KOPT-K1 (cell line): ENCODE results near the gene FAM72D.
"Not testable (repeated sequence)": the region's sequence is repeated elsewhere in the genome, so short reads cannot be mapped to it uniquely, and the experiment has no call there.

Experiments
- H3K27ac ChIP-seq: fragments of 200-600 bp; sonication (generic); 2 replicates; pipeline ENCODE4 v1.5.1; 2016; ENCODE audit warnings: antibody characterized with exemption, mild to moderate bottlenecking, low read depth, low read length; ENCODE audit not compliant: poor library complexity, severe bottlenecking
- H3K36me3 ChIP-seq: fragments of 200-600 bp; sonication (generic); 2 replicates; pipeline ENCODE4 v1.5.1; 2017; ENCODE audit warnings: antibody characterized with exemption, mild to moderate bottlenecking, low read length, moderate library complexity; ENCODE audit not compliant: insufficient read depth
- H3K9me3 ChIP-seq: fragments of 200-600 bp; sonication (generic); 2 replicates; pipeline ENCODE4 v1.5.1; 2017; ENCODE audit warnings: antibody characterized with exemption, low read length, mild to moderate bottlenecking; ENCODE audit not compliant: insufficient read depth, poor library complexity, severe bottlenecking

FAM72D gene

GRCh38 chr1:145077872-145078786, 17.6 kb upstream of the FAM72D start:
- H3K36me3 ChIP-seq, H3K27ac ChIP-seq, H3K9me3 ChIP-seq: not testable (repeated sequence)

GRCh38 chr1:145078787-145079370, 16.9 kb upstream of the FAM72D start:
- not testable (repeated sequence) for H3K27ac ChIP-seq, H3K36me3 ChIP-seq, H3K9me3 ChIP-seq

GRCh38 chr1:145079737-145080136, 16.0 kb upstream of the FAM72D start:
- not testable (repeated sequence) for H3K27ac ChIP-seq, H3K36me3 ChIP-seq, H3K9me3 ChIP-seq

- H3K27ac ChIP-seq, H3K36me3 ChIP-seq, H3K9me3 ChIP-seq: not testable (repeated sequence)
Observed at GRCh38 chr1:145080193-145080592, 15.6 kb upstream of the FAM72D start.

- not testable (repeated sequence) for H3K9me3 ChIP-seq, H3K27ac ChIP-seq, H3K36me3 ChIP-seq
Observed at GRCh38 chr1:145082483-145083255, 13.1 kb upstream of the FAM72D start.

- not testable (repeated sequence) for H3K27ac ChIP-seq, H3K9me3 ChIP-seq, H3K36me3 ChIP-seq
Observed at GRCh38 chr1:145093517-145094149, 2.1 kb upstream of the FAM72D start.

- not testable (repeated sequence) for H3K36me3 ChIP-seq, H3K9me3 ChIP-seq, H3K27ac ChIP-seq
Observed at GRCh38 chr1:145094655-145095211, 1.0 kb upstream of the FAM72D start.

- H3K9me3 ChIP-seq, H3K36me3 ChIP-seq, H3K27ac ChIP-seq: not testable (repeated sequence)
Observed at GRCh38 chr1:145101725-145102124, 6.0 kb downstream of the FAM72D start.

- H3K9me3 ChIP-seq, H3K36me3 ChIP-seq, H3K27ac ChIP-seq: not testable (repeated sequence)
Observed at GRCh38 chr1:145103294-145103693, 7.5 kb downstream of the FAM72D start.

GRCh38 chr1:145111674-145112073, 15.9 kb downstream of the FAM72D start:
- H3K27ac ChIP-seq, H3K36me3 ChIP-seq, H3K9me3 ChIP-seq: not testable (repeated sequence)

- H3K9me3 ChIP-seq, H3K36me3 ChIP-seq, H3K27ac ChIP-seq: not testable (repeated sequence)
Observed at GRCh38 chr1:145112703-145113102, 16.9 kb downstream of the FAM72D start.

GRCh38 chr1:145114560-145115057, 18.8 kb downstream of the FAM72D start:
- not testable (repeated sequence) for H3K9me3 ChIP-seq, H3K27ac ChIP-seq, H3K36me3 ChIP-seq

GRCh38 chr1:145115587-145116493, 20.1 kb downstream of the FAM72D start:
- not testable (repeated sequence) for H3K36me3 ChIP-seq, H3K9me3 ChIP-seq, H3K27ac ChIP-seq

GRCh38 chr1:145119842-145120241, 24.1 kb downstream of the FAM72D start:
- H3K36me3 ChIP-seq, H3K27ac ChIP-seq, H3K9me3 ChIP-seq: not testable (repeated sequence)
